Esophagus muscularis mucosa (tissue), 4 donors: Measurements from ENCODE around the gene OR1M1. TPM values are rescaled to one million over a fixed set of nuclear protein-coding genes. Genes with fewer than 3 reads are reported as not detected.
"Not testable (repeated sequence)": the region's sequence is repeated elsewhere in the genome, so short reads cannot be mapped to it uniquely, and the experiment has no call there.

Experiments
- DNase-seq: peaks from one replicate; pipeline ENCODE4 v3.0.0-alpha.2; 2017; ENCODE audit errors: extremely low spot score
- H3K27ac ChIP-seq, 4 donors: fragments of 200-600 bp; sonication (generic); replicated peaks in 1 of 4; 1 replicate in 3 of 4; 2 replicates in 1 of 4; pipeline ENCODE4 v1.5.1; 2016 to 2019; ENCODE audit warnings: mild to moderate bottlenecking in 1 of 4
- H3K27me3 ChIP-seq, 4 donors: fragments of 200-600 bp; sonication (generic); one replicate each; pipeline versions ENCODE4 v1.5.1 to v1.6.0; 2016 to 2019
- H3K36me3 ChIP-seq, 4 donors: fragments of 200-600 bp; sonication (generic); one replicate each; pipeline ENCODE4 v1.5.1; 2016 to 2019
- H3K4me1 ChIP-seq, 4 donors: fragments of 200-600 bp; sonication (generic); one replicate each; pipeline ENCODE4 v1.5.1; 2016 to 2019
- H3K4me3 ChIP-seq, 4 donors: fragments of 200-600 bp; sonication (generic); 1 replicate in 2 of 4; 2 replicates in 2 of 4; pipeline ENCODE4 v1.5.1; 2016 to 2019; ENCODE audit warnings: mild to moderate bottlenecking in 4 of 4, moderate library complexity in 1 of 4
- H3K9me3 ChIP-seq, 4 donors: fragments of 200-600 bp; sonication (generic); 1 replicate in 3 of 4; 2 replicates in 1 of 4; pipeline ENCODE4 v1.5.1; 2016 to 2019
- CTCF ChIP-seq, 3 experiments: fragments of 200-600 bp in 2 of 3; fragments of 450-650 bp in 1 of 3; sonication (generic) in 2 of 3; IDR thresholded peaks; one replicate each; pipeline ENCODE4 v1.5.1; 2017 to 2019; ENCODE audit warnings: antibody characterized with exemption in 3 of 3, mild to moderate bottlenecking in 2 of 3, moderate library complexity in 1 of 3
- EP300 ChIP-seq: sonication (generic); formaldehyde crosslinking; IDR thresholded peaks from one replicate; pipeline ENCODE4 v1.6.1; 2017; ENCODE audit warnings: antibody characterized with exemption
- POLR2A ChIP-seq: fragments of 450-650 bp; IDR thresholded peaks from one replicate; pipeline ENCODE4 v1.6.1; 2017; ENCODE audit warnings: antibody characterized with exemption, moderate library complexity, mild to moderate bottlenecking, low read depth
- POLR2AphosphoS5 ChIP-seq, 2 donors: sonication (generic); formaldehyde crosslinking; IDR thresholded peaks; one replicate each; pipeline ENCODE4 v1.6.1; 2017; ENCODE audit warnings: antibody characterized with exemption in 2 of 2
- WGBS: methylation state at CpG from one replicate; pipeline ENCODE4 v1.1.5; 2018; 5-methylcytosine and 5-hydroxymethylcytosine counted together
- intact Hi-C: fragments of 100-400 bp; cut with DNase I; formaldehyde crosslinking; loops from one replicate; pipeline ENCODE4 v1.15.1; 2023
- total RNA-seq, 4 donors: library from RNA; depleted of rRNA; stranded (reverse); fragments of >200 nt; gene quantifications; one replicate each; pipeline versions ENCODE4 v1.1.0 to v1.2.1, GENCODE V29; 2016

OR1M1 gene
- total RNA-seq, 4 donors from 2014 or later, result not detected

- no peak for DNase-seq
- WGBS, result 90% methylated on average over 8 of the region's 8 CpGs
Measured at GRCh38 chr19:9061879-9062278, 25.0 kb upstream of the OR1M1 start.

GRCh38 chr19:9065457-9066014 is 21.3 kb upstream of the OR1M1 start:
- no peak overlapping the region for H3K27ac ChIP-seq
- WGBS, result 81% methylated on average over 7 of the region's 12 CpGs
- H3K4me3 ChIP-seq, result no peak overlapping the region
- no peaks in the 10 kb centered on the region for H3K36me3 ChIP-seq
- TF ChIP-seq CTCF (IDR thresholded peaks at IDR 0.05) (no peak), POLR2AphosphoS5 (IDR thresholded peaks at IDR 0.05) (no peak), POLR2A (no peak), EP300 (no peak)
- no peaks in the 10 kb centered on the region for H3K9me3 ChIP-seq
- H3K4me1 ChIP-seq, result no peaks in the 10 kb centered on the region
- H3K27me3 ChIP-seq, result no peaks in the 10 kb centered on the region
- intact Hi-C loops, result no loop called here
- no peak for DNase-seq

More at GRCh38 chr19:9061879-9062278, 25.0 kb upstream of the OR1M1 start:
- H3K27ac ChIP-seq, result no peak overlapping the region
- H3K4me3 ChIP-seq, result no peak overlapping the region
- no peaks in the 10 kb centered on the region for H3K36me3 ChIP-seq
- H3K27me3 ChIP-seq, result no peaks in the 10 kb centered on the region
- TF ChIP-seq EP300 (no peak), POLR2AphosphoS5 (IDR thresholded peaks at IDR 0.05) (no peak), POLR2A (no peak), CTCF (IDR thresholded peaks at IDR 0.05) (no peak)
- H3K9me3 ChIP-seq, result no peaks in the 10 kb centered on the region
- peaks cover 0 to 6% (median 0%) of the 10 kb centered on the region in 4 donors for H3K4me1 ChIP-seq
- intact Hi-C loops, result no loop called here

- intact Hi-C loops, result no loop called here
Measured at GRCh38 chr19:9070066-9070465, 16.8 kb upstream of the OR1M1 start.

GRCh38 chr19:9071720-9072119 is 15.1 kb upstream of the OR1M1 start:
- H3K27me3 ChIP-seq, intact Hi-C loops, DNase-seq, H3K4me3 ChIP-seq, H3K27ac ChIP-seq, H3K36me3 ChIP-seq, H3K9me3 ChIP-seq: not testable (repeated sequence)
- H3K4me1 ChIP-seq, result peaks cover 8 to 17% (median 16%) of the 10 kb centered on the region in 4 donors
- WGBS, result 90% methylated on average over 6 of the region's 6 CpGs

More at GRCh38 chr19:9070066-9070465, 16.8 kb upstream of the OR1M1 start:
- Histone ChIP-seq H3K27me3 (no peaks in the 10 kb centered on the region), H3K4me3 (no peak overlapping the region), H3K27ac (no peak overlapping the region), H3K4me1 (peaks cover 2 to 6% (median 5%) of the 10 kb centered on the region in 4 donors), H3K36me3 (no peaks in the 10 kb centered on the region), H3K9me3 (no peaks in the 10 kb centered on the region)
- TF ChIP-seq POLR2A (no peak), POLR2AphosphoS5 (IDR thresholded peaks at IDR 0.05) (no peak), CTCF (IDR thresholded peaks at IDR 0.05) (no peak), EP300 (no peak)
- DNase-seq, result no peak
- WGBS, result 28% methylated on average over 5 of the region's 5 CpGs

GRCh38 chr19:9073806-9074205 is 13.1 kb upstream of the OR1M1 start:
- intact Hi-C loops, result no loop called here
- no peaks in the 10 kb centered on the region for H3K36me3 ChIP-seq
- H3K4me1 ChIP-seq, result peaks cover 8 to 17% (median 16%) of the 10 kb centered on the region in 4 donors
- TF ChIP-seq POLR2A, result no peak
- no peak for TF ChIP-seq CTCF (IDR thresholded peaks at IDR 0.05)
- TF ChIP-seq EP300, result no peak
- no peak for TF ChIP-seq POLR2AphosphoS5 (IDR thresholded peaks at IDR 0.05)
- H3K9me3 ChIP-seq, result no peaks in the 10 kb centered on the region
- no peak for DNase-seq
- H3K4me3 ChIP-seq, result no peak overlapping the region
- H3K27ac ChIP-seq, result no peak overlapping the region
- H3K27me3 ChIP-seq, result no peaks in the 10 kb centered on the region
- WGBS, result 74% methylated on average over 6 of the region's 6 CpGs
